A549 treated with Mapracorat at 1 μM for 4 hours (cell line): Measurements from ENCODE around the gene NDUFS7. TPM values are rescaled to one million over a fixed set of nuclear protein-coding genes. Genes with fewer than 3 reads are reported as not detected.

Experiments
- total RNA-seq: library from RNA; stranded (reverse); fragments of 200-300 nt; extraction: Qiagen RNA extraction; gene quantifications from 5 replicates; pipeline ENCODE4 v1.2.3, GENCODE V29; 2022

The NDUFS7 gene
- 70.5 to 76.7 TPM (median 73.9 TPM) in 5 replicates for total RNA-seq

GRCh38 chr19:1383312-1384084 lies at the start of gene NDUFS7:
Gene NDUFS7, plus strand, starts transcription at chr19:1383907. Its CDS starts 20 bp downstream, at chr19:1383927.

GRCh38 chr19:1401138-1401888 lies 17.6 kb downstream of the NDUFS7 start, which contains the start of gene GAMT:
Gene GAMT, minus strand, starts transcription at chr19:1401542. Its CDS starts 66 bp downstream, at chr19:1401476.

GRCh38 chr19:1407528-1408299 lies 24.0 kb downstream of the NDUFS7 start, which contains the start of gene DAZAP1:
Gene DAZAP1, plus strand, starts transcription at chr19:1407586. Its CDS starts 188 bp downstream, at chr19:1407774.

GRCh38 chr19:1438035-1438932 lies 54.6 kb downstream of the NDUFS7 start, which contains the start of gene RPS15:
Gene RPS15, plus strand, starts transcription at chr19:1438396. Its CDS starts 30 bp downstream, at chr19:1438426.

Other genes starting within 250 kb of the NDUFS7 start
- 23.2 to 39.6 TPM (median 36.2 TPM) in 5 replicates for gene SBNO2, start 209.6 kb upstream of the NDUFS7 start, total RNA-seq
- 31.4 to 37.3 TPM (median 35.9 TPM) in 5 replicates for gene STK11, start 178.1 kb upstream of the NDUFS7 start, total RNA-seq
- gene CBARP, start 145.9 kb upstream of the NDUFS7 start, total RNA-seq, result 2.2 to 4.6 TPM (median 4.4 TPM) in 5 replicates
- 76.6 to 174 TPM (median 172 TPM) in 5 replicates for gene ATP5F1D, start 142.2 kb upstream of the NDUFS7 start, total RNA-seq
- gene MIDN, start 135.3 kb upstream of the NDUFS7 start, total RNA-seq, result 42.8 to 54.2 TPM (median 50.7 TPM) in 5 replicates
- 94.0 to 177 TPM (median 104 TPM) in 5 replicates for gene CIRBP, start 114.6 kb upstream of the NDUFS7 start, total RNA-seq
- gene FAM174C, start 108.4 kb upstream of the NDUFS7 start, total RNA-seq, result 43.0 to 92.1 TPM (median 78.4 TPM) in 5 replicates
- gene EFNA2, start 98.0 kb upstream of the NDUFS7 start, total RNA-seq, result 1.5 to 2.4 TPM (median 1.7 TPM) in 5 replicates
- 27.5 to 43.7 TPM (median 40.5 TPM) in 5 replicates for gene GAMT, start 17.6 kb downstream of the NDUFS7 start, total RNA-seq
- 74.9 to 108 TPM (median 102 TPM) in 5 replicates for gene DAZAP1, start 23.7 kb downstream of the NDUFS7 start, total RNA-seq
- gene RPS15, start 54.5 kb downstream of the NDUFS7 start, total RNA-seq, result 1,432 to 1,976 TPM (median 1,893 TPM) in 5 replicates
- gene APC2, start 66.2 kb downstream of the NDUFS7 start, total RNA-seq, result 0.64 to 2.7 TPM (median 1.8 TPM) in 5 replicates
- gene C19orf25, start 95.3 kb downstream of the NDUFS7 start, total RNA-seq, result 9.1 to 20.0 TPM (median 17.5 TPM) in 5 replicates
- 0.52 to 1.2 TPM (median 1.0 TPM) in 5 replicates for gene PCSK4, start 106.4 kb downstream of the NDUFS7 start, total RNA-seq
- gene REEP6, start 107.3 kb downstream of the NDUFS7 start, total RNA-seq, result 4.4 to 5.8 TPM (median 4.9 TPM) in 5 replicates
- 2.3 to 3.5 TPM (median 3.4 TPM) in 5 replicates for gene ADAMTSL5, start 129.1 kb downstream of the NDUFS7 start, total RNA-seq
- not detected in 5 replicates for gene PLK5, start 140.2 kb downstream of the NDUFS7 start, total RNA-seq
- 5.9 to 13.5 TPM (median 12.5 TPM) in 5 replicates for gene MEX3D, start 184.4 kb downstream of the NDUFS7 start, total RNA-seq
- 32.8 to 54.3 TPM (median 44.6 TPM) in 5 replicates for gene MBD3, start 209.0 kb downstream of the NDUFS7 start, total RNA-seq
- gene UQCR11, start 221.6 kb downstream of the NDUFS7 start, total RNA-seq, result 87.9 to 189 TPM (median 174 TPM) in 5 replicates